Panc1 (cell line): ENCODE measurements around the gene MICAL1. TPM values are rescaled to one million over a fixed set of nuclear protein-coding genes. Genes with fewer than 3 reads are reported as not detected.

Experiments
- ATAC-seq: fragments of 200-7000 bp; cut with Tn5 transposase; 2 replicates; pipeline ENCODE4 v1.9.1; 2020; ENCODE audit warnings: mild to moderate bottlenecking, moderate library complexity
- BruUV-seq: library from RNA; stranded (reverse); fragments of 400-500 nt; replicated peaks from 2 replicates; lab custom pipeline; 2021; lab: Mats Ljungman, UMichigan
- CTCF ChIA-PET: fragments of 300-600 bp; sonication (Branson Sonifier 250); formaldehyde crosslinking; loops from one replicate; lab custom pipeline; 2022; ENCODE audit warnings: antibody characterized with exemption; lab: Charles Lee
- POLR2A ChIA-PET: fragments of 300-600 bp; sonication (Branson Sonifier 250); formaldehyde crosslinking; loops from one replicate; lab custom pipeline; 2022; ENCODE audit warnings: antibody characterized with exemption; lab: Charles Lee
- DNase-seq: peaks from one replicate; pipeline ENCODE4 v3.0.0-alpha.2; 2010; ENCODE audit warnings: low read depth, low spot score
- H3K27ac ChIP-seq: 2 replicates; pipeline ENCODE4 v1.5.1; 2011; ENCODE audit warnings: mild to moderate bottlenecking, low read length, inconsistent platforms
- H3K27me3 ChIP-seq: fragments of 200-500 bp; sonication (Bioruptor generic); 2 replicates; pipeline ENCODE4 v1.6.0; 2014; ENCODE audit warnings: low read length, inconsistent platforms; ENCODE audit not compliant: control insufficient read depth, insufficient read depth
- H3K36me3 ChIP-seq: fragments of 200-500 bp; sonication (Bioruptor generic); 2 replicates; pipeline ENCODE4 v1.5.1; 2014; ENCODE audit warnings: inconsistent platforms, mild to moderate bottlenecking, low read length, moderate library complexity; ENCODE audit not compliant: control insufficient read depth, insufficient read depth
- H3K4me1 ChIP-seq: 2 replicates; pipeline ENCODE4 v1.5.1; 2011; ENCODE audit warnings: inconsistent platforms, mild to moderate bottlenecking, low read length, moderate library complexity; ENCODE audit not compliant: control insufficient read depth, insufficient read depth
- H3K4me3 ChIP-seq, 2 experiments: 2 replicates each; pipeline ENCODE4 v1.5.1; 2011 to 2012; ENCODE audit warnings: low read depth in 2 of 2, low read length in 2 of 2, mild to moderate bottlenecking in 2 of 2, inconsistent platforms in 1 of 2, moderate library complexity in 1 of 2
- H3K9me3 ChIP-seq: fragments of 200-500 bp; sonication (Bioruptor generic); 2 replicates; pipeline ENCODE4 v1.5.1; 2014; ENCODE audit warnings: low read depth, mild to moderate bottlenecking, inconsistent platforms, low read length, moderate library complexity; ENCODE audit not compliant: control insufficient read depth, insufficient read depth
- POLR2AphosphoS5 ChIP-seq: IDR thresholded peaks from 2 replicates; pipeline ENCODE4 v1.6.1; 2012; ENCODE audit warnings: mild to moderate bottlenecking, low read depth, low read length, moderate library complexity
- SIN3A ChIP-seq: IDR thresholded peaks from 2 replicates; pipeline ENCODE4 v1.6.1; 2012; ENCODE audit warnings: low read depth, mild to moderate bottlenecking, low read length, moderate library complexity, borderline replicate concordance; ENCODE audit not compliant: insufficient read depth
- TCF7L2 ChIP-seq: IDR thresholded peaks from 2 replicates; pipeline ENCODE4 v1.6.1; 2011; ENCODE audit warnings: mild to moderate bottlenecking, low read depth, low read length, inconsistent platforms
- in situ Hi-C: cut with HindIII; loops from 2 replicates; pipeline ENCODE4 v1.10.0; 2016; ENCODE audit warnings: low sequenced_read_pairs, low pct_unique_long_range_greater_than_20kb
- intact Hi-C: fragments of 100-400 bp; cut with micrococcal nuclease; formaldehyde crosslinking; loops from one replicate; pipeline ENCODE4 v1.10.0; 2022; ENCODE audit not compliant: unreplicated experiment
- total RNA-seq: library from RNA; stranded (reverse); gene quantifications from one replicate; pipeline ENCODE4 v1.2.1, GENCODE V29; 2021; ENCODE audit not compliant: unreplicated experiment
- TF ChIP-seq, protein P1 (sequence below): fragments of 450-650 bp; IDR thresholded peaks from 2 replicates; pipeline ENCODE4 v1.5.1; 2017; ENCODE audit warnings: mild to moderate bottlenecking
- TF ChIP-seq, protein P2 (sequence below), 2 experiments: IDR thresholded peaks; 2 replicates each; pipeline ENCODE4 v1.6.1; 2011 to 2012; ENCODE audit warnings: low read depth in 2 of 2, control low read depth in 1 of 2, low read length in 1 of 2, mild to moderate bottlenecking in 1 of 2, moderate library complexity in 1 of 2; ENCODE audit not compliant: insufficient read depth in 1 of 2

Gene MICAL1
- total RNA-seq, 1 experiment from 2014 or later = 64.5 TPM

DNA sequence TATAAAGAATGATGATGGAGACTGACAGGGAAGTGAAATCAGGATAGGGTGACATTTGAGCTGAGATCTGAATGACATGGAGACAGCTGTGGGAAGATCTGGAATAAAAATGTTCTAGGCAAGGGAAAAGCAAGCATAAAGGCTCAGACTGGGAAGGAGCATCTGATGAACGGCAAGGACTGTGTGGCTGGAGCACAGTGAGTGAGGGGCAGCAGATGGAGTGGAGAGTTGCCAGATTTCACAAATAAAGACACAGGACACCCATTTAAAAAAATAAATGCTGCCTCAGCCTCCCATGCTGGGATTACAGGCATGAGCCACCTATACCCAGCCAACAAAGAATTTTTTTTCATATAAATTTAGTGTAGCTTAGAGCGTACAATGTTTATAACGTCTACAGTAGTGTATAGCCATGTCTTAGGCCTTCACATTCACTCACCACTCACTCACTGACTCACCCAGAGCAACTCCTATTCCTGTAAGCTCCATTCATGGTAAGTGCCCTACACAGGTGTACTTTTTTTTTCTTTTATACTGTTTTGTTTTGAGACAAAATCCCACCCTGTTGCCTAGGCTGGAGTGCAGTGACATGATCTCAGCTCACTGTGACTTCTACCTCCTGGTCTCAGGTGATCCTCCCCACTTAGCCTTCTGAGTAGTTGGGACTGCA is 29.8 kb upstream of the MICAL1 start:
- peaks cover 5% of the 10 kb centered on the region for H3K36me3 ChIP-seq
- no TSS peak for BruUV-seq
- ChIA-PET CTCF (no interaction called here), POLR2A (no interaction called here)
- no peak for ATAC-seq
- no peak for DNase-seq
- H3K4me1 ChIP-seq = peaks cover 20% of the 10 kb centered on the region
- H3K27ac ChIP-seq = no peak overlapping the region
- no peaks in the 10 kb centered on the region for H3K9me3 ChIP-seq
- intact Hi-C loops (no loop called here), in situ Hi-C loops (no loop called here)
- no peak overlapping the region for H3K4me3 ChIP-seq
- TF ChIP-seq POLR2AphosphoS5 (no peak), SIN3A (no peak), TCF7L2 (no peak)
- TF ChIP-seq, protein P1, sequence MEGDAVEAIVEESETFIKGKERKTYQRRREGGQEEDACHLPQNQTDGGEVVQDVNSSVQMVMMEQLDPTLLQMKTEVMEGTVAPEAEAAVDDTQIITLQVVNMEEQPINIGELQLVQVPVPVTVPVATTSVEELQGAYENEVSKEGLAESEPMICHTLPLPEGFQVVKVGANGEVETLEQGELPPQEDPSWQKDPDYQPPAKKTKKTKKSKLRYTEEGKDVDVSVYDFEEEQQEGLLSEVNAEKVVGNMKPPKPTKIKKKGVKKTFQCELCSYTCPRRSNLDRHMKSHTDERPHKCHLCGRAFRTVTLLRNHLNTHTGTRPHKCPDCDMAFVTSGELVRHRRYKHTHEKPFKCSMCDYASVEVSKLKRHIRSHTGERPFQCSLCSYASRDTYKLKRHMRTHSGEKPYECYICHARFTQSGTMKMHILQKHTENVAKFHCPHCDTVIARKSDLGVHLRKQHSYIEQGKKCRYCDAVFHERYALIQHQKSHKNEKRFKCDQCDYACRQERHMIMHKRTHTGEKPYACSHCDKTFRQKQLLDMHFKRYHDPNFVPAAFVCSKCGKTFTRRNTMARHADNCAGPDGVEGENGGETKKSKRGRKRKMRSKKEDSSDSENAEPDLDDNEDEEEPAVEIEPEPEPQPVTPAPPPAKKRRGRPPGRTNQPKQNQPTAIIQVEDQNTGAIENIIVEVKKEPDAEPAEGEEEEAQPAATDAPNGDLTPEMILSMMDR = no peak
- TF ChIP-seq, protein P2, sequence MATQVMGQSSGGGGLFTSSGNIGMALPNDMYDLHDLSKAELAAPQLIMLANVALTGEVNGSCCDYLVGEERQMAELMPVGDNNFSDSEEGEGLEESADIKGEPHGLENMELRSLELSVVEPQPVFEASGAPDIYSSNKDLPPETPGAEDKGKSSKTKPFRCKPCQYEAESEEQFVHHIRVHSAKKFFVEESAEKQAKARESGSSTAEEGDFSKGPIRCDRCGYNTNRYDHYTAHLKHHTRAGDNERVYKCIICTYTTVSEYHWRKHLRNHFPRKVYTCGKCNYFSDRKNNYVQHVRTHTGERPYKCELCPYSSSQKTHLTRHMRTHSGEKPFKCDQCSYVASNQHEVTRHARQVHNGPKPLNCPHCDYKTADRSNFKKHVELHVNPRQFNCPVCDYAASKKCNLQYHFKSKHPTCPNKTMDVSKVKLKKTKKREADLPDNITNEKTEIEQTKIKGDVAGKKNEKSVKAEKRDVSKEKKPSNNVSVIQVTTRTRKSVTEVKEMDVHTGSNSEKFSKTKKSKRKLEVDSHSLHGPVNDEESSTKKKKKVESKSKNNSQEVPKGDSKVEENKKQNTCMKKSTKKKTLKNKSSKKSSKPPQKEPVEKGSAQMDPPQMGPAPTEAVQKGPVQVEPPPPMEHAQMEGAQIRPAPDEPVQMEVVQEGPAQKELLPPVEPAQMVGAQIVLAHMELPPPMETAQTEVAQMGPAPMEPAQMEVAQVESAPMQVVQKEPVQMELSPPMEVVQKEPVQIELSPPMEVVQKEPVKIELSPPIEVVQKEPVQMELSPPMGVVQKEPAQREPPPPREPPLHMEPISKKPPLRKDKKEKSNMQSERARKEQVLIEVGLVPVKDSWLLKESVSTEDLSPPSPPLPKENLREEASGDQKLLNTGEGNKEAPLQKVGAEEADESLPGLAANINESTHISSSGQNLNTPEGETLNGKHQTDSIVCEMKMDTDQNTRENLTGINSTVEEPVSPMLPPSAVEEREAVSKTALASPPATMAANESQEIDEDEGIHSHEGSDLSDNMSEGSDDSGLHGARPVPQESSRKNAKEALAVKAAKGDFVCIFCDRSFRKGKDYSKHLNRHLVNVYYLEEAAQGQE (IDR thresholded peaks at IDR 0.05; ENCODE audit: insufficient read depth in 1 of 2, low read depth in 2 of 2, low read length in 1 of 2) = no peak
- no peaks in the 10 kb centered on the region; the same call in 1 of the 2 replicates for H3K27me3 ChIP-seq

DNA sequence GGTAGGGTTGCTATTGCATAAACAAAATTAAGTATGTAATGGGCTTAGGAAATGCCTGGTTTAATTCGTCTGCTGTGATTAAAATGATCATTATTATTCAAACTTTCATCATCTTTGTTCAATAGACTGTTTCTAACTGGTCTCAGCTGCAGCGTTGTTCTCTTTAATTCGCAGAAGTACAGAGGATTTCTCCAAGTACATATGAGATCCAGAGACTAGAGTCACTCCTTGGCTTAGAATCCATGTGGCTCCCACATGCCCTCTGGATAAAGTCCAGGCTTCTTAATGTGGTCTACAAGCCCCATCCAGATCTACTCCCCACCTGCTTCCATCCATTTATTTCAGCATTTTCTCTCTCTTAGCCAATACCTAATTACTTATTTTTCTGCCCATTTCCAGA is 28.6 kb upstream of the MICAL1 start:
- Histone ChIP-seq H3K9me3 (no peaks in the 10 kb centered on the region), H3K4me1 (peaks cover 30% of the 10 kb centered on the region), H3K36me3 (peaks cover 14% of the 10 kb centered on the region), H3K27ac (peak overlapping the region; percentile 69), H3K27me3 (no peaks in the 10 kb centered on the region; the same call in 1 of the 2 replicates), H3K4me3 (peak overlapping the region; percentile 48 to 71)
- ChIA-PET CTCF (no interaction called here), POLR2A (no interaction called here)
- ATAC-seq (no peak), DNase-seq (no peak)
- intact Hi-C loops (no loop called here), in situ Hi-C loops (no loop called here)
- BruUV-seq = no TSS peak
- TF ChIP-seq SIN3A = no peak
- TF ChIP-seq, protein P1 = no peak
- TF ChIP-seq, protein P2 (IDR thresholded peaks at IDR 0.05; ENCODE audit: insufficient read depth in 1 of 2, low read depth in 2 of 2, low read length in 1 of 2) = no peak
- no peak for TF ChIP-seq TCF7L2
- no peak for TF ChIP-seq POLR2AphosphoS5
